ENCODE results near the gene AGTRAP. TPM values are rescaled to one million over a fixed set of nuclear protein-coding genes. Genes with fewer than 3 reads are reported as not detected.

AGTRAP gene
- total RNA-seq, 2 experiments from 2014 or later = 8.9 to 9.4 TPM

DNA sequence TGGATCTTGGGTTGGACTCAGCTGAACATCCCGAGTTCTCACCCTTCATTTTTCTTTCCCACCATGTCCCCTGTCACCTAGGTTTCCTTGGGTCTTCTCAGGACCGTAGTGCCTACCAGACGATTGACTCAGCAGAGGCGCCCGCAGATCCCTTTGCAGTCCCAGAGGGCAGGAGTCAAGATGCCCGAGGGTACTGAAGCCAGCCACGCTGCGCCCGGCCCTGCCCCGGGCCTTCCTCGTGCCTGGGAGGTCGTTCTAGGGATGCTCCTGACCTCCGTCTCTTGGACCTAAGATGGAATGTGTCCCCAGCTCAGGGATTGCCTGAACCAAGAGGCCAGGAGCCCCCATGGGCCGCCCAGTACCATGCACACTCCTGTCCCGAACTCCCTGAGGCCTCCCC lies 14.1 kb downstream of the AGTRAP start:
- ChIA-PET CTCF (interaction anchor here (0.9 to 2.2 kb wide), 6 partner anchors 15 to 100 kb away, joined by 3 to 9 read pairs (median 6); partner anchors contain the start of gene FBXO6), POLR2A (interaction anchor here (0.5 to 1.4 kb wide), 3 partner anchors 14 to 159 kb away, joined by 3 to 4 read pairs (median 3); partner anchors contain the start of gene AGTRAP)
- H3K27ac Mint-ChIP-seq = no peak overlapping the region
- H3K27me3 Mint-ChIP-seq = no peaks in the 10 kb centered on the region
- no peak for ATAC-seq
- no peaks in the 10 kb centered on the region for H3K9me3 Mint-ChIP-seq
- peaks cover 7% of the 10 kb centered on the region for H3K4me1 Mint-ChIP-seq (ENCODE audit: low read depth)
- no peak overlapping the region for H3K4me3 Mint-ChIP-seq
- intact Hi-C loops (cut with micrococcal nuclease) = no loop called here
- no peak for DNase-seq
- TF ChIP-seq, protein P1, sequence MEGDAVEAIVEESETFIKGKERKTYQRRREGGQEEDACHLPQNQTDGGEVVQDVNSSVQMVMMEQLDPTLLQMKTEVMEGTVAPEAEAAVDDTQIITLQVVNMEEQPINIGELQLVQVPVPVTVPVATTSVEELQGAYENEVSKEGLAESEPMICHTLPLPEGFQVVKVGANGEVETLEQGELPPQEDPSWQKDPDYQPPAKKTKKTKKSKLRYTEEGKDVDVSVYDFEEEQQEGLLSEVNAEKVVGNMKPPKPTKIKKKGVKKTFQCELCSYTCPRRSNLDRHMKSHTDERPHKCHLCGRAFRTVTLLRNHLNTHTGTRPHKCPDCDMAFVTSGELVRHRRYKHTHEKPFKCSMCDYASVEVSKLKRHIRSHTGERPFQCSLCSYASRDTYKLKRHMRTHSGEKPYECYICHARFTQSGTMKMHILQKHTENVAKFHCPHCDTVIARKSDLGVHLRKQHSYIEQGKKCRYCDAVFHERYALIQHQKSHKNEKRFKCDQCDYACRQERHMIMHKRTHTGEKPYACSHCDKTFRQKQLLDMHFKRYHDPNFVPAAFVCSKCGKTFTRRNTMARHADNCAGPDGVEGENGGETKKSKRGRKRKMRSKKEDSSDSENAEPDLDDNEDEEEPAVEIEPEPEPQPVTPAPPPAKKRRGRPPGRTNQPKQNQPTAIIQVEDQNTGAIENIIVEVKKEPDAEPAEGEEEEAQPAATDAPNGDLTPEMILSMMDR (IDR thresholded peaks at IDR 0.05) = no peak
- peaks cover 2% of the 10 kb centered on the region for H3K36me3 Mint-ChIP-seq (ENCODE audit: low read depth)

DNA sequence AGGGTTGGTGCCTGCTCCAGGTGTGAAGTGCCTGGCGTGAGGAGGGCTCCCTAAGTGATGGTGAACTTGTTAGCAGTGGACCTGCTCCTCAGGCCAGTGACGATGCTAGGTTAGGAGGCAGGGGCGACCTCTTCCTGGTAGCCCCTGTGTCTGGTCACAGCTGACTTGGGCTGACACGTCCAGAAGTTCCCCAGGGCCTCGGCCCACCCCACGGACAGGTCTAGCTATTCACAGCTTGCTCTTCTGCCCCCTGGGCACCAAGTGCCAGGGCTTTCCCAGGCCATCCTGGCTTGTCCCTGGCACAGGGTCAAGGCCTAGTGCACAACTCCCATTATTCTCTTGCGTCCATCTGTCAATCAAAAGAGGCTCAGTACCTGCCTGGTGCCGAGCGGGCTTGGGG lies 15.2 kb downstream of the AGTRAP start:
- CTCF ChIA-PET = interaction anchor here (0.9 kb wide), 1 partner anchor 105 kb away, joined by 3 read pairs; no protein-coding TSS in a partner anchor

DNA sequence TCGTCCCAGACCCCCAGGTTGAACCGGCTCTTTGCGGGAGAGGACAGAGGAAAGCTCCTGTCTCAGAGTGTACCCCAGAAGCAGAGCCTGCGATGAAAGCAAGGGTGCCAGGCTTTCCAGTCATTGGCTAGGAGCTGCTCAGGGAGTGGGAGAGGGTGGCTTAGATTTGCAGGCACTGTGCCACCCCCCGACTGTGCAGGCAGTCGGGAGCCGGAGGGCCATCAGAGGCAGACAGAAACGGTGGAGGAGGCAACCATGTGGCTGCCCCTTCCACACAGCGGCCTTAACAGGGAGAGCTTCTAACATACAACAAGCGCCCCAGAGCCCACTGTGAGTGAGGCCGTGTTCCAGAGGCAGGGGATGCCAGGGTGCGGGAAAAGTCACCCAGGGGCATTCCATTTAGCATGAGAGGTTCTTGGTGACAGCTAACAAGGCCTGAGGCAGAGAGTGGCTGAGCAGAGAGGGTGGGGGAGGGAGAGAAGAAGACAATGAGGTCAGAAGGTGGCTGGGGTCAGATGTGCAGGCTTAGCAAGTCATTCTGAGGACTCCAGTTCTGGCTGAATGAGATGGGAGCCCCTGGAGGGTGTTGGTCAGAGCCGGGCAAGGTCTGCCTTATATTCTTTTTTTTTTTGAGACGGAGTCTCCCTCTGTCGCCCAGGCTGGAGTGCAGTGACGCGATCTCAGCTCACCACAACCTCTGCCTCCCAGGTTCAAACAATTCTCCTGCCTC lies 16.6 kb downstream of the AGTRAP start:
- H3K4me3 Mint-ChIP-seq = no peak overlapping the region
- DNase-seq (no peak), ATAC-seq (no peak)
- intact Hi-C loops (cut with micrococcal nuclease) = no loop called here
- no peaks in the 10 kb centered on the region for H3K9me3 Mint-ChIP-seq
- ChIA-PET CTCF (interaction anchor here (1.2 kb wide), 1 partner anchor 54 kb away, joined by 3 read pairs; the partner anchor contains the start of genes CLCN6 and MTHFR), POLR2A (interaction anchor here (1.1 kb wide), 1 partner anchor 99 kb away, joined by 3 read pairs; no protein-coding TSS in a partner anchor)
- H3K36me3 Mint-ChIP-seq (ENCODE audit: low read depth) = no peaks in the 10 kb centered on the region
- peaks cover 7% of the 10 kb centered on the region for H3K4me1 Mint-ChIP-seq (ENCODE audit: low read depth)
- no peaks in the 10 kb centered on the region for H3K27me3 Mint-ChIP-seq
- H3K27ac Mint-ChIP-seq = no peak overlapping the region
- TF ChIP-seq, protein P1 (IDR thresholded peaks at IDR 0.05) = no peak

More for the DNA sequence above, 15.2 kb downstream of the AGTRAP start:
- intact Hi-C loops (cut with micrococcal nuclease) = no loop called here
- H3K27ac Mint-ChIP-seq = no peak overlapping the region
- DNase-seq (no peak), ATAC-seq (no peak)
- no peaks in the 10 kb centered on the region for H3K9me3 Mint-ChIP-seq
- POLR2A ChIA-PET = no interaction called here
- H3K4me1 Mint-ChIP-seq (ENCODE audit: low read depth) = peaks cover 7% of the 10 kb centered on the region
- no peak overlapping the region for H3K4me3 Mint-ChIP-seq
- TF ChIP-seq, protein P1 (IDR thresholded peaks at IDR 0.05) = no peak
- no peaks in the 10 kb centered on the region for H3K27me3 Mint-ChIP-seq
- H3K36me3 Mint-ChIP-seq (ENCODE audit: low read depth) = no peaks in the 10 kb centered on the region

DNA sequence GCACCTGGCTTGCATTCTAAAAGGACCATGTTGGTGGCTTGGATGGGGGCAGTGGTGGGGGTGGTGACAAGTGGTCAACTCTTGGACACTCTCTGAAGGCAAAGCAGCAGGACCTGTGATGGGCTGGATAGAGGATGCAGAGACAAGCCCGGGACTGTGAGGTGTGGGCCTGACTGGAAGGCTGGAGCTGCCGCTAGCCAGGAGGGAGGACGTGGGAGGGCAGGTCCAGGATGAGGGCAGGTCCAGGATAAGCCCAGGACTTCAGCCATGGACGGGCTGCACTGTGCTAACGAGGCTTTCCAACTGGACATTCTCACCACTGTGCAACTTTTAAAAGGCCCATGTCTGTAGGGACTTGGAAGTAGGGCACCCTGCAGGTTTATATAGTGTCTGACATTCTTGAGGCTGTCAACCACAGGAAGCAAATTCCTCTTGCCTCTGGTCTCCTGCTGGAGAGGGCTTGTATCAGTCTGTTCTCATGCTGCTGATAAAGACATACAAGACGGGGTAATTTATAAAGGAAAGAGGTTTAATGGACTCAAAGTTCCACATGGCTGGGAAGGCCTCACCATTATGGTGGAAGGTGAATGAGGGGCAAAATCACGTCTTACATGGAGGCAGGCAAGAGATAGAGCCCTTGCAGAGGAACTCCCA lies 17.7 kb downstream of the AGTRAP start:
- Mint-ChIP-seq H3K27ac (no peak overlapping the region), H3K27me3 (no peaks in the 10 kb centered on the region), H3K4me3 (no peak overlapping the region), H3K36me3 (ENCODE audit: low read depth) (no peaks in the 10 kb centered on the region), H3K4me1 (ENCODE audit: low read depth) (peaks cover 6% of the 10 kb centered on the region), H3K9me3 (no peaks in the 10 kb centered on the region)
- ATAC-seq (no peak), DNase-seq (no peak)
- POLR2A ChIA-PET = interaction anchor here (1.1 kb wide), 1 partner anchor 155 kb away, joined by 3 read pairs; no protein-coding TSS in a partner anchor
- TF ChIP-seq, protein P1 (IDR thresholded peaks at IDR 0.05) = no peak
- CTCF ChIA-PET = no interaction called here
- intact Hi-C loops (cut with micrococcal nuclease) = no loop called here

DNA sequence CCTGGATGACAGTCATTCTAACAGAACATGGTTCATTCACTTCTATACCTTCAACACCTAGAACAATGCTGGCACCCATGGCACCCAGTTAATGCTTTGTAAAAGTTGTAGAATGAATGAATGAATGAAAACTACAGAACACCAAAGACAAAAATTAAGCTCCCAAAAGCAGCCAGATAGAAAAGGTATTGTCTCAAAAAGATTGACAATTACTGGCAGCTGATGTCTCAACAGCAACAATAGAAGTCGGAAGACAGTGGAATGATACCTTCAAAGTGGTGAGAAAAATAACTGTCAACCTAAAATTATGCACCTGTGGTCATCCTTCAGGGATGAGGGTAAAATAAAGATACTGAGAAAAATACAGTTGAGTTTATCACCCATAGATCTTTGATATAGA lies 21.1 kb downstream of the AGTRAP start:
- TF ChIP-seq, protein P1 (IDR thresholded peaks at IDR 0.05) = no peak
- peaks cover 2% of the 10 kb centered on the region for H3K4me1 Mint-ChIP-seq (ENCODE audit: low read depth)
- no peaks in the 10 kb centered on the region for H3K9me3 Mint-ChIP-seq
- intact Hi-C loops (cut with micrococcal nuclease) = no loop called here
- CTCF ChIA-PET = interaction anchor here (0.8 kb wide), 1 partner anchor 29 kb away, joined by 3 read pairs; no protein-coding TSS in a partner anchor
- DNase-seq (no peak), ATAC-seq (no peak)
- no peak overlapping the region for H3K27ac Mint-ChIP-seq
- POLR2A ChIA-PET = no interaction called here
- peaks cover 2% of the 10 kb centered on the region for H3K27me3 Mint-ChIP-seq
- no peak overlapping the region for H3K4me3 Mint-ChIP-seq
- H3K36me3 Mint-ChIP-seq (ENCODE audit: low read depth) = no peaks in the 10 kb centered on the region

Data from activated CD8-positive, alpha-beta T cell treated with anti-CD3 and anti-CD28 coated beads for 36 hours (primary cell).